Smooth muscle cell of the brain vasculature (primary cell): ENCODE measurements around the gene MTMR11.
"Not testable (repeated sequence)": the region's sequence is repeated elsewhere in the genome, so short reads cannot be mapped to it uniquely, and the experiment has no call there.

ENCODE experiments used
- DNase-seq: peaks from one replicate; pipeline ENCODE4 v3.0.0-alpha.2; 2012; ENCODE audit warnings: low read depth, low spot score

The MTMR11 gene

GRCh38 chr1:149899460-149900284 is 37.0 kb downstream of the MTMR11 start, which contains the start of gene BOLA1:
TSS of gene BOLA1 (plus strand) at chr1:149899568. CDS start at chr1:149900060, 492 bp downstream.
- peak; percentile 81 for DNase-seq

GRCh38 chr1:149896575-149896974 is 40.1 kb downstream of the MTMR11 start:
- no peak for DNase-seq

- DNase-seq, result no peak
Measured at GRCh38 chr1:149888999-149889289, 47.7 kb downstream of the MTMR11 start.

- peak; percentile 70 for DNase-seq
Measured at GRCh38 chr1:149888247-149888998, 48.3 kb downstream of the MTMR11 start.

- peak; percentile 90 for DNase-seq
Measured at GRCh38 chr1:149887456-149888246, 49.0 kb downstream of the MTMR11 start.

GRCh38 chr1:149887196-149887455 is 49.6 kb downstream of the MTMR11 start:
- DNase-seq, result not testable (repeated sequence)

- peak; percentile 96 for DNase-seq
Measured at GRCh38 chr1:149886396-149887195, 50.1 kb downstream of the MTMR11 start.

- DNase-seq, result not testable (repeated sequence)
Measured at GRCh38 chr1:149886121-149886395, 50.6 kb downstream of the MTMR11 start.

GRCh38 chr1:149885339-149886120 is 51.1 kb downstream of the MTMR11 start:
- DNase-seq, result peak; percentile 63

GRCh38 chr1:149884433-149885338 is 52.0 kb downstream of the MTMR11 start:
- no peak for DNase-seq

- no peak for DNase-seq
Measured at GRCh38 chr1:149883598-149884247, 53.0 kb downstream of the MTMR11 start.

- no peak for DNase-seq
Measured at GRCh38 chr1:149881876-149882275, 54.8 kb downstream of the MTMR11 start.

- no peak for DNase-seq
Measured at GRCh38 chr1:149879556-149879955, 57.1 kb downstream of the MTMR11 start.
